Mucosa of descending colon (tissue), 3 donors: Measurements from ENCODE around the gene GMDS. TPM values are rescaled to one million over a fixed set of nuclear protein-coding genes. Genes with fewer than 3 reads are reported as not detected.

Experiments used
- ATAC-seq: fragments of 200-7000 bp; cut with Tn5 transposase; one replicate; pipeline ENCODE4 v1.9.1; 2020; ENCODE audit warnings: mild to moderate bottlenecking, moderate library complexity
- DNase-seq, 3 donors: peaks; one replicate each; pipeline ENCODE4 v3.0.0-alpha.2; 2020
- H3K36me3 ChIP-seq: fragments of 200-600 bp; one replicate; pipeline ENCODE4 v1.8.0; 2021; ENCODE audit warnings: low read depth, mild to moderate bottlenecking
- H3K4me1 ChIP-seq: fragments of 200-600 bp; one replicate; pipeline ENCODE4 v1.8.0; 2021; ENCODE audit warnings: low read depth, mild to moderate bottlenecking
- H3K4me3 ChIP-seq: fragments of 200-600 bp; one replicate; pipeline ENCODE4 v1.8.0; 2021; ENCODE audit warnings: mild to moderate bottlenecking
- H3K9me3 ChIP-seq: fragments of 200-600 bp; one replicate; pipeline ENCODE4 v1.8.0; 2021; ENCODE audit warnings: mild to moderate bottlenecking
- CTCF ChIP-seq: fragments of 200-600 bp; IDR thresholded peaks from one replicate; pipeline ENCODE4 v1.8.0; 2022; ENCODE audit warnings: antibody characterized with exemption, mild to moderate bottlenecking
- intact Hi-C, 2 donors: fragments of 100-400 bp; cut with DNase I in 1 of 2; cut with micrococcal nuclease in 1 of 2; formaldehyde crosslinking; loops; one replicate each; pipeline versions ENCODE4 v1.11.0 to v1.11.1; 2022; cut with DNase I, micrococcal nuclease
- total RNA-seq, 3 donors: library from RNA; stranded (reverse); fragmentation: NEBNext Ultra II Directional in 2 of 3; extraction: Animal tissue kit (Norgen Biotek cat#: 25700) in 2 of 3; gene quantifications; one replicate each; pipeline versions ENCODE4 v1.2.1 to v1.2.4, GENCODE V29; 2021 to 2023
- donor health status: DM: no; HTN: no; CAD: no; lungs with moderate emphysema.
- donor health status: DM: no; HTN: no; CAD: no.
- donor health status: DM: no; HTN: yes; CAD: no.

The GMDS gene
- total RNA-seq, 3 donors from 2014 or later = 68.0 to 228 (median 135) TPM

- TF ChIP-seq CTCF = no peak
- H3K9me3 ChIP-seq = no peaks in the 10 kb centered on the region
- H3K4me3 ChIP-seq = no peak overlapping the region
- no peaks in the 10 kb centered on the region for H3K36me3 ChIP-seq
- ATAC-seq (no peak), DNase-seq (no peak)
- H3K4me1 ChIP-seq = no peaks in the 10 kb centered on the region
- intact Hi-C loops = no loop called here
Observed at GRCh38 chr6:1868561-1869261, 376.7 kb downstream of the GMDS start.

GRCh38 chr6:1867197-1867596 is 378.2 kb downstream of the GMDS start:
- Histone ChIP-seq H3K9me3 (no peaks in the 10 kb centered on the region), H3K36me3 (no peaks in the 10 kb centered on the region), H3K4me3 (no peak overlapping the region), H3K4me1 (no peaks in the 10 kb centered on the region)
- intact Hi-C loops = no loop called here
- no peak for TF ChIP-seq CTCF
- ATAC-seq = no peak
- DNase-seq = no peak

GRCh38 chr6:1865585-1865984 is 379.8 kb downstream of the GMDS start:
- intact Hi-C loops = no loop called here
- Histone ChIP-seq H3K9me3 (no peaks in the 10 kb centered on the region), H3K4me1 (no peaks in the 10 kb centered on the region), H3K36me3 (no peaks in the 10 kb centered on the region), H3K4me3 (no peak overlapping the region)
- no peak for TF ChIP-seq CTCF
- DNase-seq (no peak), ATAC-seq (no peak)

DNA sequence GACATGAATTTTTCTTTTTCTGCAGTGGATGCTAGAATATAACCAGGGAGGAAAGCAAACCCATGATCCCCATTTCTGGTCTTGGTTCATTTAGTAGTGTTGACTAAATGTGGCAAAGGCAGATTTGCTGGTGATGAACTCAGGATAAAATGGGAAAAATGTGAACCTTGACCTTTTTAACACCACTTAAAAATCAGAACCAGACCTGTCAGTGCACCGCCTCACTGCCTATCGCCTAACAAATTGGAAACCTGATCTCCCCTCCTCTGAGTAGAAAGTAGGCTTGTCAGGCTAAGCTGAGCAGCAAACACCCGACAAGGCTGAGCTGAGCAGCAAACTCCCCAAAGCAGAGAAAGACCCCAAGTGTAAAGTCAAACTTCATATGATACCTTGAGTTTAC is 380.9 kb downstream of the GMDS start:
- Histone ChIP-seq H3K4me1 (no peaks in the 10 kb centered on the region), H3K9me3 (no peaks in the 10 kb centered on the region), H3K36me3 (no peaks in the 10 kb centered on the region), H3K4me3 (no peak overlapping the region)
- no peak for TF ChIP-seq CTCF
- no peak for DNase-seq
- no peak for ATAC-seq
- intact Hi-C loops = no loop called here

DNA sequence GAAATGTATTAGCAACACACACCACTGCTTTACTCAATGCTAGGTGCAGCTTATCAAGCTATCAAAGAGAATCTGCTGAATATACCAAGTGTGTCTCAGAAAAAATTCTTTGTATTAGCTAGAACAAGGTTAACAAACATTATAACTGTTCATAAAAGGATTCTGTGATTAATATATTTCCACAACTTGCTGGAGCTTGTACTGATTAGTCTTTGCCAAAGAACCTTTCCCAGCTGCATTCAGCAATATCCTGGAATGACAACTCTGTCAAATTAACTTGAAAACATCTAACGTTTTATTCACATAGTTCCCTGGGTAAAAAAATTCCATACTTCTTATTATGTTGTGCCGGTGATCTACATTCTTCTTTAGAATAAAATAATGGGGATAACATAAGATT is 383.0 kb downstream of the GMDS start:
- no peaks in the 10 kb centered on the region for H3K4me1 ChIP-seq
- H3K4me3 ChIP-seq = no peak overlapping the region
- no peak for TF ChIP-seq CTCF
- intact Hi-C loops = no loop called here
- H3K9me3 ChIP-seq = no peaks in the 10 kb centered on the region
- DNase-seq (no peak), ATAC-seq (no peak)
- no peaks in the 10 kb centered on the region for H3K36me3 ChIP-seq
